Measurements from ENCODE around the gene MEOX2. TPM values are rescaled to one million over a fixed set of nuclear protein-coding genes. Genes with fewer than 3 reads are reported as not detected.

The MEOX2 gene
- total RNA-seq, 1 experiment from 2014 or later, result 0.22 TPM

DNA sequence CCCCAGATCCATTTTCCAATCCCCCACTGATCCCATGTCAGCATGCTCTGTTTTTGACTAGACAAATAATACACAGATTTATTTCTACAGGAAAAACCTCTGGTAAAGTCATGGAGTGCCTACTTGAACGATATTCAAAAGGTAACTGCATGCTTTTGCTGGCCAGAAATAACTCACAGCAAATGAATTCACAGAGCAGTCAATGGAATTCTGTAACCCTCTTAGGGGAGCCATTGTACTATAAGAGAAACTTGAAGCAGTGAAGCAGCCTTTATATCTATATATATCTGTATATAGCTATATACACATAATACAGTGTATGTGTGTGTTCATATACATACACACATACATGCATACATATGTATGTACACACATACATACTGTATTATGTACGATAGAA is 29.0 kb upstream of the MEOX2 start:
- no peak for DNase-seq
- TF ChIP-seq EZH2 (IDR thresholded peaks at IDR 0.05; ENCODE audit: low read depth), result no peak
- TF ChIP-seq, protein P1, sequence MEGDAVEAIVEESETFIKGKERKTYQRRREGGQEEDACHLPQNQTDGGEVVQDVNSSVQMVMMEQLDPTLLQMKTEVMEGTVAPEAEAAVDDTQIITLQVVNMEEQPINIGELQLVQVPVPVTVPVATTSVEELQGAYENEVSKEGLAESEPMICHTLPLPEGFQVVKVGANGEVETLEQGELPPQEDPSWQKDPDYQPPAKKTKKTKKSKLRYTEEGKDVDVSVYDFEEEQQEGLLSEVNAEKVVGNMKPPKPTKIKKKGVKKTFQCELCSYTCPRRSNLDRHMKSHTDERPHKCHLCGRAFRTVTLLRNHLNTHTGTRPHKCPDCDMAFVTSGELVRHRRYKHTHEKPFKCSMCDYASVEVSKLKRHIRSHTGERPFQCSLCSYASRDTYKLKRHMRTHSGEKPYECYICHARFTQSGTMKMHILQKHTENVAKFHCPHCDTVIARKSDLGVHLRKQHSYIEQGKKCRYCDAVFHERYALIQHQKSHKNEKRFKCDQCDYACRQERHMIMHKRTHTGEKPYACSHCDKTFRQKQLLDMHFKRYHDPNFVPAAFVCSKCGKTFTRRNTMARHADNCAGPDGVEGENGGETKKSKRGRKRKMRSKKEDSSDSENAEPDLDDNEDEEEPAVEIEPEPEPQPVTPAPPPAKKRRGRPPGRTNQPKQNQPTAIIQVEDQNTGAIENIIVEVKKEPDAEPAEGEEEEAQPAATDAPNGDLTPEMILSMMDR (conservative IDR thresholded peaks at IDR 0.05), result no peak
- no peaks in the 10 kb centered on the region for H3K9me3 ChIP-seq (ENCODE audit: insufficient read depth, low read depth)
- no peak overlapping the region for H3K4me2 ChIP-seq
- H4K20me1 ChIP-seq (ENCODE audit: insufficient read depth), result no peaks in the 10 kb centered on the region
- H3K27me3 ChIP-seq (ENCODE audit: insufficient read depth, low read depth), result no peaks in the 10 kb centered on the region
- no peaks in the 10 kb centered on the region for H3K9me2 ChIP-seq (ENCODE audit: insufficient read depth)
- H3K4me3 ChIP-seq, result no peak overlapping the region
- no peaks in the 10 kb centered on the region for H3K36me3 ChIP-seq (ENCODE audit: low read depth)
- ChIA-PET POLR2A (ENCODE audit: unreplicated experiment) (no interaction called here), CTCF (interaction anchor here (0.6 kb wide), 1 partner anchor 190 kb away, joined by 3 read pairs; no protein-coding TSS in a partner anchor)
- no peaks in the 10 kb centered on the region for H3K79me2 ChIP-seq (ENCODE audit: low read depth)
- H3K4me1 ChIP-seq (replicated peaks; ENCODE audit: insufficient read depth), result no peaks in the 10 kb centered on the region
- H3F3A ChIP-seq (ENCODE audit: insufficient read depth, low read depth), result no peaks in the 10 kb centered on the region
- no TSS peak for BruUV-seq (replicated peaks)
- intact Hi-C loops (cut with micrococcal nuclease; ENCODE audit: unreplicated experiment), result no loop called here
- H2AFZ ChIP-seq, result no peak overlapping the region
- no peak overlapping the region for H3K27ac ChIP-seq

DNA sequence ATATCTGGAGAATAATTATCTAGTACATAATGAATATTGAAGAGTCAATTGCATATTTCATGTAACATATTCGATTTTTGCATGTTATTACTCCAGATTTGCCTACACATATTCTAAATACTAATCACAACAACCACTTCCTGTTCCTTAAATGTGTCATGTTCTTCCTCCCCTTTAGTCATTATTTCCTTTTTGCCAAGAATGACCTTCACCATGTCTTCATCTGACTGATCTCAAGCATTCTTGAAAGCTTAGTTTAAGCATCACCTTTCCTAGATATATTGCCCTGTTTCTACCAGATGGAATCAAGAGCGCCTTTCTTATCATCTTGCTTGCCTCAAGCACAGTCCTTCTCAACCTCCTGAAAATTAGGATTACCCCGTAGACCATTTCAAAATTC is 23.5 kb upstream of the MEOX2 start:
- H3K4me3 ChIP-seq, result no peak overlapping the region
- CTCF ChIA-PET, result no interaction called here
- H3K27ac ChIP-seq, result no peak overlapping the region
- TF ChIP-seq, protein P1 (conservative IDR thresholded peaks at IDR 0.05), result no peak
- TF ChIP-seq EZH2 (IDR thresholded peaks at IDR 0.05; ENCODE audit: low read depth), result no peak
- no peak overlapping the region for H2AFZ ChIP-seq
- no peak overlapping the region for H3K4me2 ChIP-seq
- H3K4me1 ChIP-seq (replicated peaks; ENCODE audit: insufficient read depth), result no peaks in the 10 kb centered on the region
- DNase-seq, result no peak
- POLR2A ChIA-PET (ENCODE audit: unreplicated experiment), result no interaction called here
- no peaks in the 10 kb centered on the region for H4K20me1 ChIP-seq (ENCODE audit: insufficient read depth)
- no peaks in the 10 kb centered on the region for H3F3A ChIP-seq (ENCODE audit: insufficient read depth, low read depth)
- no peaks in the 10 kb centered on the region for H3K27me3 ChIP-seq (ENCODE audit: insufficient read depth, low read depth)
- H3K79me2 ChIP-seq (ENCODE audit: low read depth), result no peaks in the 10 kb centered on the region
- no peaks in the 10 kb centered on the region for H3K9me3 ChIP-seq (ENCODE audit: insufficient read depth, low read depth)
- intact Hi-C loops (cut with micrococcal nuclease; ENCODE audit: unreplicated experiment), result no loop called here
- BruUV-seq (replicated peaks), result no TSS peak
- H3K9me2 ChIP-seq (ENCODE audit: insufficient read depth), result no peaks in the 10 kb centered on the region; the same call in 1 of the 2 replicates
- no peaks in the 10 kb centered on the region for H3K36me3 ChIP-seq (ENCODE audit: low read depth)

DNA sequence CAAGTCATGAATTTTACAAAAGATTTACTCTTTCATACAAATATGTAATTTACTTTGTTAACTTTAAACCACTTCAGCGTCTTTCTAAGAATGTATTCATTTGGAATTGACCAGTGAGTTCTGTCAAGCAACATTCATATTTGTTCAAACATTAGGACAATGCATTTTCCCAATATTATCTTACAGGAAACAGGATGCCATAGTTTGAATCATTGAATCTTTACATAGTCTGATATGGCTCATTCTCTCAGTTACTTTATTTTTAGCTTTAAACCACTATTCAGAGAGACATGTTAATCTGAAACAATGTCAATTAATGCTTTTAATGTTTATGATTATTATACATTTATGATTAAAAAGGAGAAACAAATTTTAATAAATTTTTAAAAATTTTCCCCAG is 21.1 kb upstream of the MEOX2 start:
- TF ChIP-seq EZH2 (IDR thresholded peaks at IDR 0.05; ENCODE audit: low read depth), result no peak
- TF ChIP-seq, protein P1 (conservative IDR thresholded peaks at IDR 0.05), result no peak
- Histone ChIP-seq H3K9me3 (ENCODE audit: insufficient read depth, low read depth) (no peaks in the 10 kb centered on the region), H3K4me3 (no peak overlapping the region), H4K20me1 (ENCODE audit: insufficient read depth) (no peaks in the 10 kb centered on the region), H3K9me2 (ENCODE audit: insufficient read depth) (no peaks in the 10 kb centered on the region; the same call in 1 of the 2 replicates), H3K36me3 (ENCODE audit: low read depth) (no peaks in the 10 kb centered on the region), H3K4me1 (replicated peaks; ENCODE audit: insufficient read depth) (no peaks in the 10 kb centered on the region), H3K27ac (no peak overlapping the region), H3K4me2 (no peak overlapping the region), H3F3A (ENCODE audit: insufficient read depth, low read depth) (no peaks in the 10 kb centered on the region), H3K79me2 (ENCODE audit: low read depth) (no peaks in the 10 kb centered on the region), H3K27me3 (ENCODE audit: insufficient read depth, low read depth) (no peaks in the 10 kb centered on the region), H2AFZ (no peak overlapping the region)
- DNase-seq, result no peak
- CTCF ChIA-PET, result interaction anchor here (0.6 kb wide), 1 partner anchor 450 kb away, joined by 3 read pairs; no protein-coding TSS in a partner anchor
- intact Hi-C loops (cut with micrococcal nuclease; ENCODE audit: unreplicated experiment), result no loop called here
- no TSS peak for BruUV-seq (replicated peaks)
- POLR2A ChIA-PET (ENCODE audit: unreplicated experiment), result no interaction called here
